Fibroblast of skin of right biceps (primary cell): ENCODE results near the gene CNNM2.
A peak's percentile ranks its signal among the peaks of the same experiment; 100 is the strongest.
"Not testable (repeated sequence)": the region's sequence is repeated elsewhere in the genome, so short reads cannot be mapped to it uniquely, and the experiment has no call there.

Experiments used
- DNase-seq: peaks from one replicate; pipeline ENCODE4 v3.0.0-alpha.2; 2013

Gene CNNM2

DNA sequence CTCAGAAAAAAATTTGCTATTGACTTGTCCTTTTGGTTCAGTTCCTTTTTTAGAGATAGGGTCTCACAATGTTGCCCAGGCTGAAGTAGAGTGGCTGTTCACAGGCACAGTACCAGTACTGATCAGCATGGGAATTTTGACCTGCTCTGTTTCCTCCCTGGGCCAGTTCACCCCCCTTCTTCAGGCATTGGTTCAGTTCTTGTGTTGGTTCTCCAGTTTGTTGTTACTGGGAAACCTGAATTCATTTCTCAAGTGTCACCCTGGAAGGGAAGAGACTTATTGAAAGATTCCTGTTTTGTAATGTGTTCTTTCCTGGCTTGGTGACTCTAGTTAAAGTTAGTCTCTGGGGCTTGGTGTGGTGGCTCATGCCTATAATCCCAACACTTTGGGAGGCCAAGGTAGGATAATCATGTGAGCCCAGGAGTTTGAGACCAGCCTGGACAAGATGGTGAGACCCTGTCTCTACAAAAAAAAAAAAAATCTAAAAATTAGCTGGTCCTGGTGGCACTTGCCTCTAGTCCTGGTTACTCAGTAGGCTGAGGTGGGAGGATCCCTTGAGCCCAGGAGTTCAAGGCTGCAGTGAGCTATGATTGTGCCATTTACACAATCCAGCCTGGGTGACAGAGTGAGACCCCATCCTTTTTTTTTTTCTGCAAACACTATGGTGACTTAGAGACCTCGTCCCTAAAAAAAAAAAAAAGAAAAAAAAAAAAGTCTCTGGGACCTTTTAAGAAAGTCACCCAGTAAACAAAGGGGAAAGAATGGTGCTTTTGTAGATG is 52.7 kb downstream of the CNNM2 start:
- DNase-seq, result no peak

DNA sequence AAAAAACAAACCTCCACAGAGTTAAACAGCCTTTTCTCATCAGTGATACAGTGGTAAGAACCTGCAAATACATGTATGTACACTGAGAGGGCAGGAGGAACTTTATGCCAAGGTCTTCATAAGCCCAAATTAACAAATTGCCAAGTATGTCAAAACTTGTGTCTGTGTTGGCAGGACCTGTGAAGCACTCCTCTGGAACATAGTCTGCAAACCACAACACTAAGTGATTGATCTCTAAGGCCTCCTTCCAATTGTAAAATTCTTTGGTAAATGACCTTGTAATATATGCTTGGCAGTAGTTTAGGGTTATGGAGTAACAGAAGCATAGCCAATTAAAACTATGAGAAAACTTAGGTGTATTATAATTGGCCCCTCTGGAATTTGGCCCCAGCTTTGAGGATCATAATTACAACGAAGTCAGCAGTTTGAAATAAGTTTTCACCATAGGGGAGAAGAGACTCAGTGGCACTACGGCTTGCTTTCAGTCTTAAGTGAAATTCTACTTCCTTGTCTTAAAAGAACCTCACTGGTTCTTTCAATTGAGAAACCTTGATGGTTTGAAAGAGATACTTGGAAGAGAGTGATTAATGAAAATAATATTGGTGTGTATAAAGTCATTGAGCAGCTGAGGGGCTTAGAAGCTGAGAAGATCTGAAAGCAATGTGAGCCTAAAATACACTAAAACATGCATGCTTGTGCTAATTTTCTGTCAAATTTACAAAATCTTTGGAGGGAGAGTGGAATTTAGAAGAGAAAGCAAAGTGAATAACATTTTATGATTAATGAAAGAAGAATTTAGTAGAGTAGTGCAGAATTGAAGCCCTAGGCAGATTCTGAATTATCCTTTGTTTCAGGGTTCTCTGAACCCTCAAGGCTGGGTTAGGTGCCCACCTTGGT is 57.6 kb downstream of the CNNM2 start:
- no peak for DNase-seq

DNA sequence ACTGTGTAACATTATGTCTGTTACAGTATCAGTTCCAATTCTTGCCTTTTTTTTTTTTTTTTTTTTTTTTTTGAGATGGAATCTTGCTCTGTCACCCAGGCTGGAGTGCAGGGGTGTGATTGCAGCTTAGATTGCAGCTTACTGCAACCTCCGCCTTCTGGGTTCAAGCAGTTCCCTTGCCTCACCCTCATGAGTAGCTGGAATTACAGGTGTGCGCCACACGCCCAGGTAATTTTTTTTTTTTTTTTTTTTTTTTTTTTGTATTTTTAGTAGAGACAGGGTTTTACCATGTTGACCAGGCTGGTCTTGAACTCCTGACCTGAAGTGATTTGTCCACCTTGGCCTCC is 58.3 kb downstream of the CNNM2 start:
- DNase-seq, result not testable (repeated sequence)

DNA sequence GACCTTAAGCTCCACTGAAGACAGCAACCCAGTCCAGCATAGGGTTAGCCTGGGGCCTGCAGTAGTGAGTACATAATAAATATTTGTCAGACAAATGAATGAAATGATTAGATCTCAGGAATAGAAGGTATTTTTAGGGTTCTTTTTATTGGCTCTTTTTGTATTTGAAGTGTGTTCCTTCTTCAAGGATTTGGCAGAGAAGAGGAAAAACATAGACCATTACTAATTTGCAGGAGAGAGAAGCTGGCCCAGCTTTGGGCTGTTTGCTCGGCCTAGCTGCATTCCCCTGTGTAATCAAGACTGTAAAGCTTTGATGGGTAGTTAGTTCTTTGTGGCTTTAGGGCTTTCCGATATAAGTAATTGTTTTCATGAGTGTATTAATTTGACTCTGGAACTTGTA is 64.2 kb downstream of the CNNM2 start:
- no peak for DNase-seq

DNA sequence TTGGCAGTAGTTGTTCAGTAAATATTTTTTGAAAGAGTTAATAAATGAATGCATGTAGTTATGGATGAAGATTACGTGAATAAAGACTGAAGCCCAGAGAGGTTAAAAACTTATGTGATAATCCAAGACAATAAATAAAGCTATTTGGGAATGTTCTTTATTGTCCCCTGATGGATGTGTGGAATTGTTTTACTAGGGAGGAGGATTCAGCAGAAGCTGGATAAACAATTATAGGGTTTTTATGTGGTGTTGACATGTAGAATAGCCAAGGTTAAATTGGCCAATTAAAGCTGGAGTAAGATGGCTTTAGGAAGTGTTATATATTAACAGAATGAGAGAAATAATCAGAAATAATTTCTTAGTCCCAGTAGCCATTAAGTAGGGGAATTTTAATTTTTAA is 66.0 kb downstream of the CNNM2 start:
- no peak for DNase-seq

DNA sequence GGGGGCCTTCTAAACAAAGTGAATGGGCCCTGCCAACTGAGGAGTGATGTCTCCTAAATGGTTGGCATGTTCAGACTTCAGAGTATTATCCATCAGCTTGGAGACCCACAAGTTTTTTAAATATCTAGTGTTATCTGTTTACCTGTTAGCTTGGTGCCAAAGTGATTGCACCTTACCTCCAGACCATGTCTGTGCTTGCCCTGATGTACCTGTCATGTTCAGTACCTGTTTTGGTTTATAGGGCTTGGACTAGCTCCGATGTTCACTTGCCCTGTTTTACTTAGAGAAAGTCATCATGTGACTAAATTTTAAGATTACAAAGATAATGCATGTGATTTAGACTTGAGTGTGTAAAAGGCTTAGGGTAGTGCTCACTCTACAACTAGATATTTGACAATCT is 67.7 kb downstream of the CNNM2 start:
- no peak for DNase-seq

DNA sequence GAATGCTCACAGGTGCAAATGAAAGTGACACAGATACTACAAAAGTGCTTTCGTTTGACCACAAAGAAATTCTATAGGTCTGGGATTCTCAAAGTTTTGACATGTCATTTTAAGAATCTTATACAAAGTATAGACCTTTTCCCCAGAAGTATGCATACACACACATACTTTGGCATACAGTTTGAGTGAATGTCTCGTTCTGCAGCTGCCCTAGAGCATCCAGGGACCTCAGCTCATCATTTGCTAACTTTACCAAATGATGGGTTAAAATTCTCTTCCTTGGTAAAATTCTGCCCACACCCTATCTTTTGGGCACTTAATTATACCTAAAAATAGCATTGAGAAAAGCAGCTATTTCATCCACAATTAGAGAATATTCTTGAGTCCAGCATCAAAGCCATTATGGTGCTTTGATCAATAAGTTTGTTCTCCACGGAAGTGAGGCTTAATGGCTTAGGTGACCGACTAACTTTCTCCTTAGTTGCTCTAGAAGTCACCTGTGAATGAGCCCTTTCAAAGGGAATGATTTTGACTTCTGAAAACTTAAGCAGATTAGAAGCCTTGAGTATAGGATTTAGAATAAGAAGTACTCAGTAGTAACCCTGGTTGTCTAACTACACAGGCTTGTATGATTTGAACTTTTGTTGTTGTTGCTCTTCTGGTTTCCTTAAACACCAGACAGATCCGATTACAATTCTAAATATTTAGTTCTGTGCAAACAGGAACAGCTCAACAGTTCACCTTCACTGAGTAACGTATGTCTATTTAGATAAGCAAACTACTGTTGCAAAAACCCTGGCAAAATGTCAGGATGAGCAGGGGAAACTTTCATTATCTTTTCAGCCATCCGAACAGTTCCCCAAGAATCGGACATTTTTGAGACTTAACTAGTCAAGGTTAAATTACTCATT is 70.6 kb downstream of the CNNM2 start:
- no peak for DNase-seq

DNA sequence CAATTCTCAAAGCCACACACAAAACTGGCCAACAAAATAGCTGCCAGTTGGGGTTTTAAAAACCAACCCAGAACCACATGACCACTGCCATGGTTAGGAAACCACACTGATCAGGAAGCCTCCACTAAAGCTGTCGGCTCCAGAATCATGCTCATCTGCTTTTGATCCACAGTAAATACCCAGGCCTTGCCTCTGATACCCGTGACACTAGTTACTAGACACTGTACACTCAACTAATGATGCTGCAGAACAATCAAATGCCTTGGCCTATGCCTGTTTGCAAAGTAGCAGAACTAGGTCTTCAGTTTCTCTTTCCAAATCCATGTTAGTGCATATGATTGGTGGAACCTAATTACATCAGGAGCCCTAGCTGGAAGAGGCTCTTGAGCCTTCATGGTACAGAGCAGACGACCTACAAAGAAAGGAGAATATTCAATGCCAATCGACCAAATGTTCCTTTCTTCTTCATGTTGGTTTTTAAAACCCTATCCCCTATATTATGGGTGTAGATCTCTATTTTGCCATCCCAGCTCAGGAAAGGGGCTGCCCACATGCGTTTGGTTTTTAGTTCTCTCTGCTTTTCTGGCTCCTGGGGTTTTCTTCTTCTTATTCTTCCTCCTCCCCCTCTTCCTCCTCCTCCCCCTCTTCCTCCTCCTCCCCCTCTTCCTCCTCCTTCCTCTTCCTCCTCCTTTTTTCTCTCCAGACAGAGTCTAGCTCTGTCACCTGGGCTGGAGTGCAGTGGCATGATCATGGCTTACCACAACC is 76.6 kb downstream of the CNNM2 start:
- no peak for DNase-seq

DNA sequence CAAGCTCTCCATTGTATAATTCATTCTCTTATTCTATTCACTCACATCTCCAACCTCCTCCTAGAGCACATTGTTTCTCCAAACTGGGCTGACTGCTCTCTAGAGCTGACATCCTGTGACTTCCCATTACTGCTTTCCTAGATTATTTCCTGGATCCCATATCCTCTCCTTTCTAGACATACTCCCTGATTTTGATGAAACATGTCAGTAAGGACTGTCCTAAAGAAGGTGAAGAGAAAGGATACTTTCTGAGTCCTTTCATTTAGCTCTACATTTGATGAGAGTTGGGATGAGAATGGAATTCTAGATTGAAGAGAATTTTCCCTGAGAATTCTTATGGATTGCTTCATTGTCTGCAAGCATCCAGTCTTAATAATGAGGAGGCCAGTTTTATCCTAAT is 78.8 kb downstream of the CNNM2 start:
- DNase-seq, result no peak

DNA sequence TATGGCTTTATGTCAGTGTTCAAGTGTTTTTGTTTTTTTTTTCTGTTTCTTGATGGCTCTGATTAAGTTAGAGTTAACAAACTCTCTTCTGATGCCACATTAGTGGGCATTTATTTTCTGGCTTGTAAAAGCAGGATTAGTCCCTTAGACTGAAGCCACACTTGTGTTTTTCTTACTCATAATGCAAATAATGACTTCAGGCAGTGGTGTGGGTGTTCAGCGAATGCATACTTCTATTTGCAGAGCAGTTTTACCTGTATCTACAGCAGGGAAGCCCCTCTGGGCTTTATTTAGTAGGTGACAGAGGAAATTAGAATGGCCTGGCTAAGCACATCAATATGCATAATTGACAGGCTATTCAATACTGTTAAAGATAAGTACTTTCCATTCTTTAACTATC is 79.9 kb downstream of the CNNM2 start:
- DNase-seq, result no peak

DNA sequence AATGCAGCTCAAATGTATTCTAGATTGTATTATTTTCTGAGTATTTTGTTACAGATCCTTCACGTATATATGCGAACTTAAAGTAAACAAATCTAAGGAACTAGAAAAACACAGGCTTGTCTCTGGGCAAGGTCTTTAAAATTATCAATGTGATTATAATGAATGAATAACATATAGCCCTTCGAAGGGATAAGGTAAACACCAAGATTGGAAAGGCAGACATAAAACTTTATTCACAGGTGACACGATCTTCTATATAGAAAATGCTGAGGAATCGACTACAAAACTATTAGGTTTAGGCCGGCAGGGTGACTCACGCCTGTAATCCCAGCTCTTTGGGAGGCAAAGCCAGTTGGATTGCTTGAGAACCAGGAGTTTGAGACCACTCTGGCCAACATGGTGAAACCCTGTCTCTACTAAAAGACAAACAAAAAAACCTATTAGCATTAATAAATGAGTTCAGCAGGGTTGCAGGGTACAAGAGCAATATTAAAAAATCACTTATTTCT is 80.4 kb downstream of the CNNM2 start:
- no peak for DNase-seq

DNA sequence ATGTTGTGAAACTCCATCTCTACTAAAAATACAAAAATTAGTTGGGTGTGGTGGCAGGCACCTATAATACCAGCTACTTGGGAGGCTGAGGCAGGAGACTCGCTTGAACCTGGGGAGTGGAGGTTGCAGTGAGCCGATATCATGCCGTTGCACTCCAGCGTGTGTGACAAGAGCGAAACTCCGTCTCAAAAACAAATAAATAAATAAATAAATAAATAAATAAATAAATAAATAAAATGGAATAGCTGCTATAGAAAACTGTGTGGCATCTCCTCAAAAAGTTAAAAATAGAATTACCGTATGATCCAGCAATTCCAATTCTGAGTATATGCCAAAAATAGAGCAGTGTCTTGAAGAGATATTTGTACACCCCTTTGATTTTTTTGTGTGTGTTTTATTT is 82.0 kb downstream of the CNNM2 start:
- not testable (repeated sequence) for DNase-seq

DNA sequence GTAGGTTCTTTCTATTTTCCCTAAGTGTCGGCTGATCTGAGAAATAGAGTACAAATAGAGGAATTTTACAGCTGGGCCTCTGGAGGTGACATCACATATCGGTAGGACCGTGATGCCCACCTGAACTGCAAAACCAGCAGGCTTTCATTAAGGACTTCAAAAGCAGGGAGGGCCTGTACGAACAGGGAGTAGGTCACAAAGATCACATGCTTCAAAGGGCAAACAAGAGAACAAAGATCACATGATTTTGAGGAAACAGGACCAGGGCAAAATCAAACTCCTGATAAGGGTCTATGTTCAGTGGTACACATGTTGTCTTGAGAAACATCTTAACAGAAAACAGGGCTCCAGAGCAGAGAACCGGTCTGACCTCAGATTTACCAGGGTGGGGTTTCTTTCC is 88.9 kb downstream of the CNNM2 start:
- DNase-seq, result no peak

DNA sequence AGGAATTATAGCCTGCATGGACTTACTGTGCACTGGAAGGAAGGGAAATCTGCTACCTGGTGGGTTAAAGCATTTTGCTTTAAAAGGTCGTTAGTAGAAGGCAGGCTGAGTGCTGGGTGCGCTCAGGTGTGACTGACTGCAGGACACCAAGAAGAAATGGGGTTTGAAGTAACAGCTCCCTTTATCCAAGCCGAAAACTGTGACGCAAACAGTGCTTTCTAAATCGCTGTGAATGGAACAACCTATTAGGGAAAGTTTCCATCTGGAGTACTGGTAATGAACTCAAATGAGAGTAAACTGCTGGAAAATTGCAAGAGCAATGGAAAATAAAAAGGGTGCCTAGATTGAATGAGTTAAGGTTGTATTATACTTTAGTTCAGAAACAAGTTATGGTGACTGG is 95.3 kb downstream of the CNNM2 start:
- no peak for DNase-seq

DNA sequence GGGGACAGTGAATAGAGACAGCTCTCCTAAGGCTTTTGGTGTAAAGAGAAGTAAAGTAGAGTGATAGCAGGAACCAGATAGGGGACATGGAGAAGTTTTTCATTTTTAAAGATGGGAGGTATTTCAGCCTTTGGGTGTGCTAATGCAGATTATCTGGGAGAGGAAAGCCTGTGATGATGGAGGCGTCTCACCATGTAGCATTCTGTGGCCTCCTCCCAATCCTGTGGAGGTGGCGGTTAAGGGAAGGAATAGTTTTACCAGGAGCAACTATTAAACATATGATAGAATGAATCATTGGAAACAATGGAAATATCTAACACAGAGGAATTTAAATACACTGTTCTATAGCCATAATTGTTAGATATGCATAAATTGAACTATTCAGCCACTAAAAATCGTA is 101.3 kb downstream of the CNNM2 start:
- DNase-seq, result no peak

DNA sequence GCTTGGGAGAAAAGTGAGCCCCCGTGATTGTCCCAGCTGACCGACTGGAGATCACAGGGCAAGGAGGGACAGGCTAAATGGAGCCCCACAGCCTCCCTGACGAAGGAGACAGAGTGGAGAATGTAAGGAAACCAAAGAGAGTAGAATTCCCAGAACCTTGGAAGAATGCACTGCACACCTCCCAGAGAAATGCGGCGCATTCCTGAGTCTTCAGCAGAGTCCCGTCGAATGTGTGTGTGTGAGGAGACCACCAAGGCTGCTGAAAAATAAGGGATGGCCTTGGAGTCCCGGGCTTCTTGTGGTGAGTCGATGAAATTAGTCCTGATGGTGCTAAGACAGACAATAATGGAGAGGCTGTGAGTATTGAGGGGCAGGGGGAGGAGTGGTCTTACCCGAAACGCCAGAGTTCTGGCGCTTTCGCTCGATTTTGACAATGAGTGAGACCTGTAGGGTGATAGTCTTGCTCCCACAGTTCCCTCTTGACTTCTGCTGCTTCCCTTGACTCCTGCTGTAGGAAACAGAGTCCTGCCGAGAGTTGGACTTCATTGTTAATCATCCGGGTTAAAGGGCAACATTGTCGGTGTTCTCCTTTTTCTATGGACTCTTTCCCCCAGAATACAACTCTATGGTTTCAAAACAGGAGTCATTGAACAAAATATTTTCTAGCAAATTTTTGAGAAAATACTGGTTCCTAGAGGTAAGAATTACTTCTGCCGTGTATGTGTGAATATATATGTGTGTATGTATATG is 103.2 kb downstream of the CNNM2 start:
- peak; percentile 6 for DNase-seq

DNA sequence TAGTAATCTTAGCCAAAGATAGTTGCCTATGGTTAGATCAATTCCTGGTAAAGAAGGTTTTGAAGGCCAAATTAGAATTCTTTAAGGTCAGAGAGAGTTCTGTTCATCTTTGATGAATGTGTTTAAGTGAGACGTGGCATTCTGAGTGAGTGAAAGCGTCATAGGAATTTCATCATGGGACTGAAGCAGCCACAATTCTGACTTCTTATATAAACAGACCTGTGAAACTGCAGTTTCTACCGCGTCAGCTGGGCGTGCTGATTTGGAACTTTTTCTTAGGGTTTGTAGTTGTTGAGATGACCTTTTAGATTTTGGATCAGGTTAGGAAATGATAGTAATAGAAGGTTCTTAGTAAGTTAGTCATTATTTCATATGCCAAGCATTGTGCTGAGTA is 103.8 kb downstream of the CNNM2 start:
- DNase-seq, result peak; percentile 28

DNA sequence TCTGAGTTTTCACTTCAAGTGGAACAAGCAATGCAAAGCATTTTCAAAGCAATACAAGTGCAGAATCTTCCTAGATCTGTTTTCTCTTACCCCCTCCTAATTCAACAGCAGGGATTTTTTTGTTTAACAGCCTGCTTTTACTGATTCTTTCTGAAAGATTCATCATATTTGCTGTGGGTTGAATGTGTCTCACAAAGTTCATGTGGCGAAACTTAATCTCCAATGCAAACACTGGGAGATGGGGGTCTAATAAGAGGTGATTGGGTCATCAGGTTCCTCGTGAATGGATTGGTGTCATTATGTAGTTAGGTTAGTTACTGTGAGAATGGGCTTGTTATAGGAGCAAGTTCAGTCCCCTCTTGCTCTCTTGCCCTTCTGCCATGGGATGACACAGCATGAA is 107.6 kb downstream of the CNNM2 start:
- DNase-seq, result no peak

DNA sequence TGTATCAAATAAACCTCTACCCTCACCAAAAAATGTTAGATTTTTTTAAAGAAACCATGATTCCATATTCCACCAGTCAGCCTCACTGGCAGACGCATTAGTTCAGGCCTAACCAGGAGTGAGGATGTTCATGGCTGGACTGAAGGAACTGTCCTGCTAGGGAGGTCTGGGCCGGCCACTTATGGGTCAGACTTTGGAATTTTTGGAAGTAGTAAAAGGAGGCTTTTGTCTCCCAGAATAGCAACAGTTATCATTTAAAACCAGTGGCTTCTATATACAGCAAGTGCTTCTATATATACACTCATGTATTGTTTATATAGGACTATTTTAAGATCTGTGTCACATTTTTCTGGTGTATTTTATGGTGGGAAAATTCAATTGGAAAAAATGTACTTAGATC is 120.5 kb downstream of the CNNM2 start:
- peak; percentile 38 for DNase-seq

DNA sequence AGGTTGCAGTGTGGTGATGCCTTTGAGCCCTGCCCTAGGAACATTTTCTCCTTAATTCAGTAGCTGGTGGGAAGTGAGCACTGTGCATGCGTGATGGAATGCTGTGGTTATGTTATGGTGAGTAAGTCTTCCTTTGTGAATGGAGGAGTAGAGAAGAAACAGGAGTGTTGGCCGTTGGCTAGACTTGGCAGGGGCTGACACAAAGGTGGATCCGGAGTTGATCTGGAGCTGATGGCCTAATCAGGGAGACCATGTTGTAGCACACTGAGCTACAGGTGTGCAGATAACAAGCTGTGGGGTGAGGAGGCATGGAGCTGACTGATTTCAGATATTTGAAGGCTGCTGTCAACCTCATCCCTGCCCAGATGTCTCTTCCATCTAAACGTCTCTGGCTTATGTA is 122.3 kb downstream of the CNNM2 start:
- DNase-seq, result peak; percentile 75

DNA sequence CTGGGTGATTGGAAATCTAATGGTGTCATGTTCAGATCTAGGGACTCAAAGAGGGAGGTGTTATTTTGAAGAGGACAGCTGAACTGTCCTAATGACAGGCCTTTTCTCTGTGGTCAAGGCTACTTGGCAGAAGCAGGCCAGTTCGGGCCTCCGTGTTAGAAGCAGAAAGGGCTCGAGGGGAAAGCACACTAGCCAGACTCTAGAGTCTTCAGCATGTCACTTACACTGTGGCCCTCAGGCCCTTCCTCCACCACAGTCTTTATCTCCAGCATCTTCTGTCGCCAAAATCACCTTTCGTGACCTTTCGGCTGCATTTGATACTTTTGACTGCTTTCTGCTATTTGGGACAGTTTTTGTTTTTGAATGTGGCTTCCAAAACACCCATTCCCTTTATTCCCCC is 123.3 kb downstream of the CNNM2 start:
- DNase-seq, result no peak

DNA sequence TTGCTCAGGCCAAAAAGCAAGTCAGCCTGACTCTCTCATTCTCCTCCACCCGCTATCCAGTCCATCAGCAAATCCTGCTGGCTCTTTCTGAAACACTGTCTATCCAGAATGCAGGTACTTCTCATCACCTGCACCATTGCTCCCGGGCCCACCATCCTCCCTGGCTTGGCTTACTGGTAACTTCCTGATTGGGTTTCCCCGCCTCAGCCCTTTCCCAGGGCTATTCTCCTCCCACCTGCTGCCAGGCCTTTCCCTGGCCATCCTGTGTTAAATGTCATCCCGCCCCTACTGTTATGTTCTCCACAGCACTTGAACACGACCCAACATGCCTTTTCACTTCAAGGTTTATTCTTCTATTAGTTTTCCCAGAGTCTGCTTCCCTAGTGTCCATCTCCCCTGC is 124.0 kb downstream of the CNNM2 start:
- no peak for DNase-seq
